Posterior vena cava (tissue), 2 donors: ENCODE measurements around the gene TPRN. TPM values are rescaled to one million over a fixed set of nuclear protein-coding genes. Genes with fewer than 3 reads are reported as not detected.

Source experiments
- DNase-seq: peaks from one replicate; pipeline ENCODE4 v3.0.0-alpha.2; 2020; ENCODE audit warnings: low spot score
- intact Hi-C, 2 donors: fragments of 100-400 bp; cut with DNase I; formaldehyde crosslinking; loops; one replicate each; pipeline versions ENCODE4 v1.14.1 to v1.14.2; 2022 to 2023
- total RNA-seq, 2 donors: library from RNA; stranded (reverse); fragmentation: NEBNext Ultra II Directional; extraction: Animal tissue kit (Norgen Biotek cat#: 25700); gene quantifications; one replicate each; pipeline ENCODE4 v1.2.1, GENCODE V29; 2021
- donor health status: DM: yes; HTN: yes; CAD: no.
- donor health status: DM: yes; HTN: yes; CAD: no.

TPRN gene
- total RNA-seq, 2 donors from 2014 or later, result 4.2 to 8.8 TPM

GRCh38 chr9:137216188-137216965 lies 15.8 kb upstream of the TPRN start:
- intact Hi-C loops, result no loop called here

GRCh38 chr9:137215196-137215986 lies 14.8 kb upstream of the TPRN start:
- no peak for DNase-seq
- intact Hi-C loops, result no loop called here

More at GRCh38 chr9:137216188-137216965, 15.8 kb upstream of the TPRN start:
- DNase-seq, result no peak

GRCh38 chr9:137214620-137215019 lies 14.1 kb upstream of the TPRN start:
- no peak for DNase-seq

GRCh38 chr9:137213160-137214060 lies 12.9 kb upstream of the TPRN start:
- intact Hi-C loops, result no loop called here
- DNase-seq, result no peak

More at GRCh38 chr9:137214620-137215019, 14.1 kb upstream of the TPRN start:
- intact Hi-C loops, result no loop called here

- no peak for DNase-seq
- intact Hi-C loops, result no loop called here
Measured at GRCh38 chr9:137212520-137212919, 12.0 kb upstream of the TPRN start.

GRCh38 chr9:137211532-137211931 lies 11.0 kb upstream of the TPRN start:
- DNase-seq, result no peak
- intact Hi-C loops, result no loop called here

- intact Hi-C loops, result no loop called here
- no peak for DNase-seq
Measured at GRCh38 chr9:137206602-137207001, 6.1 kb upstream of the TPRN start.

GRCh38 chr9:137205126-137206069 lies 4.9 kb upstream of the TPRN start, which contains the start of the genes NDOR1 and TMEM203:
TSS of gene NDOR1 (plus strand) at chr9:137205700. CDS start at chr9:137205778, 78 bp downstream.
TSS of gene TMEM203 (minus strand) at chr9:137205648. CDS start at chr9:137205414, 234 bp downstream.
- DNase-seq, result peak; percentile 98
- intact Hi-C loops, result no loop called here

GRCh38 chr9:137204731-137205125 lies 4.2 kb upstream of the TPRN start:
- DNase-seq, result no peak
- intact Hi-C loops, result no loop called here

GRCh38 chr9:137202966-137203365 lies 2.4 kb upstream of the TPRN start:
- no peak for DNase-seq
- intact Hi-C loops, result no loop called here

- intact Hi-C loops, result no loop called here
- no peak for DNase-seq
Measured at GRCh38 chr9:137201205-137201868, 796 bp upstream of the TPRN start.

GRCh38 chr9:137199411-137200121 lies 975 bp downstream of the TPRN start:
- intact Hi-C loops, result no loop called here
- DNase-seq, result no peak

GRCh38 chr9:137198902-137199283 lies 1.6 kb downstream of the TPRN start:
- no peak for DNase-seq
- intact Hi-C loops, result no loop called here

GRCh38 chr9:137198051-137198901 lies 2.3 kb downstream of the TPRN start:
- DNase-seq, result no peak
- intact Hi-C loops, result no loop called here

- intact Hi-C loops, result no loop called here
- DNase-seq, result no peak
Measured at GRCh38 chr9:137195525-137196220, 4.9 kb downstream of the TPRN start.

GRCh38 chr9:137194909-137195308 lies 5.6 kb downstream of the TPRN start:
- intact Hi-C loops, result no loop called here
- no peak for DNase-seq
